GM18951 (cell line): ENCODE measurements around the gene FCSK.

Experiments used
- POLR2A ChIP-seq: IDR thresholded peaks from 4 replicates; pipeline ENCODE4 v1.6.1; 2011; ENCODE audit warnings: mild to moderate bottlenecking; ENCODE audit not compliant: insufficient read length, insufficient read depth; ENCODE audit errors: extremely low read depth
- in situ Hi-C: fragments of 300-500 bp; cut with MboI; formaldehyde crosslinking; loops from one replicate; pipeline ENCODE4 v1.12.0; 2022; ENCODE audit warnings: low sequenced_read_pairs, mixed read lengths, inconsistent platforms; ENCODE audit not compliant: unreplicated experiment

Gene FCSK

DNA sequence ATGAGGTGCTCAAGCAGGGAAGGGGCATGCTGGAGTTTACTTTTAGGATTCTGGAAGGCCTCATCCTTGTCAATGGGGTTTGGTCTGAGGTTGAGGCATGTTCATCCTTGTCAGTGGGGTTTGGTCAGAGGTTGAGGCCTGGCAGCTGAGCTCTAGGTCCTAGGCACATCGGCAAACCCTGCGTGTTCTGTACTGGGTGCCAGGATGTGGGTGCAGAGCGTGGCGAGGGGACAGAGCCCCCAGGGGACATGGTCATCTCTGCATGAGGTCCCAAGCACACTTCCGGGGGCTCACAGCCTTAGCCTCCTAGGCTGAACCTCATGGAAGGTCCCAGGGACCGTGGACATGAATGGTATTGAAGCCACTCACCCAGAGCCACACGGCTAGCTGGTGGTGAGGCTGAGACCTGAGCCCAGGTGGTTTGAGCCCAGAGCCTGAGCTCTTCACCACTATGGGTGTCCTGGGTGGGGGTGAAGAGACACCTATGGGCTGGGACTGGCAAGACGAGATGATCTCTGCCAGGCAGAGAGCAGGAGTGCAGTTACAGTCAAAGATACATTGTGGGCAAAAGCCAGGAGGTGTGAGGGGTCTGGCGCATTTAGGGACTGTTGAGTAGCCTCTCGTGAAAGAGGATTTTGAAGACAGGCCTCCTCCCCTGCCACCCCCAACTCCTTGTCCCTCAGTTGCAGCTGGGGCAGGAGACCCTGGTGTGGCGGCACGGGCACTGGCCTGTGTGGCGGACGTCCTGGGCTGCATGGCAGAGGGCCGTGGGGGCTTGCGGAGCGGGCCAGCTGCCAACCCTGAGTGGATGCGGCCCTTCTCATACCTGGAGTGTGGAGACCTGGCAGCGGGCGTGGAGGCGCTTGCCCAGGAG, 19.3 kb downstream of the FCSK start:
- in situ Hi-C loops: no loop called here
- TF ChIP-seq POLR2A: no peak

DNA sequence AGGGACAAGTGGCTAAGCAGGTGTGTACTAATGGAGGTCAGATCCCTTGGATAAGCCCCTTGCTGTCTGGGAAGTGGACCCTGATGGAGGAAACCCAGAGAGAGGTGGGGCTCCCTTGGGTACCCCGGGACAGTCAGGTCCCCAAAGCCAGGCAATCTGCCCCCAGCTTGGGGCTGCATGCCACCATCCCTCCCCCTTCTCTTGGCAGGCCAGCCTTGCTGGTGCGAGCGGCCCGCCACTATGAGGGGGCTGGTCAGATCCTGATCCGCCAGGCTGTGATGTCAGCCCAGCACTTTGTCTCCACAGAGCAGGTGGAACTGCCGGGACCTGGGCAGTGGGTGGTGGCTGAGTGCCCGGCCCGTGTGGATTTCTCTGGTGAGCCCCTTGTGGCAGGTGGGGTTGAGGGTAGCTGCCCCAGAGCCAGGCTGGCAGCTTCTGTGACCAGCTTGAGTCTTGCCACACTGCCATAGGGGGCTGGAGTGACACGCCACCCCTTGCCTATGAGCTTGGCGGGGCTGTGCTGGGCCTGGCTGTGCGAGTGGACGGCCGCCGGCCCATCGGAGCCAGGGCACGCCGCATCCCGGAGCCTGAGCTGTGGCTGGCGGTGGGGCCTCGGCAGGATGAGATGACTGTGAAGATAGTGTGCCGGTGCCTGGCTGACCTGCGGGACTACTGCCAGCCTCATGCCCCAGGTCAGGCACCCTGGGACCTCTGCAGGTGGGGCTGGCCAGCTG, 20.1 kb downstream of the FCSK start:
- TF ChIP-seq POLR2A: no peak
- in situ Hi-C loops: no loop called here

GRCh38 chr16:70475054-70475871, 20.9 kb downstream of the FCSK start:
- in situ Hi-C loops: no loop called here

GRCh38 chr16:70476272-70477020, 22.1 kb downstream of the FCSK start:
- in situ Hi-C loops: no loop called here

More at GRCh38 chr16:70475054-70475871, 20.9 kb downstream of the FCSK start:
- TF ChIP-seq POLR2A: no peak

GRCh38 chr16:70478169-70478568, 23.8 kb downstream of the FCSK start:
- in situ Hi-C loops: no loop called here
- no peak for TF ChIP-seq POLR2A

More at GRCh38 chr16:70476272-70477020, 22.1 kb downstream of the FCSK start:
- no peak for TF ChIP-seq POLR2A

DNA sequence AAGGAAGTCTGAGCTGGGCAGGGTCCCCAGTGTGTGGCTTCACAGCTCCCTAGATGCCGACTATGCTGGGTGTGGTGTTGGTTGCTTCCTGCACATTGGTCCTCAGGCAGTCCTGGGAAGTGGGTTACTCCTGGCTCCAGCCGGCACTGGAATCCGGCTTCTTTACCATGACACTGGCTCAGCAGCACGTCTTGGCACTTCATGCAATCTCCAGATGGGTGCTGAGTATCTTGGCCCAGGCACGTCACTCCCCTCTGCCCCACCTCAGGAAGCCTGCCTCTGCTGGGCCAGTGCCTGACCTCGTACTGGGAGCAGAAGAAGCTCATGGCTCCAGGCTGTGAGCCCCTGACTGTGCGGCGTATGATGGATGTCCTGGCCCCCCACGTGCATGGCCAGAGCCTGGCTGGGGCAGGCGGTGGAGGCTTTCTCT, 24.5 kb downstream of the FCSK start:
- in situ Hi-C loops: no loop called here
- TF ChIP-seq POLR2A: no peak

- TF ChIP-seq POLR2A: no peak
- in situ Hi-C loops: no loop called here
These were observed 26.0 kb downstream of the FCSK start for GRCh38 chr16:70480127-70481105.

- TF ChIP-seq POLR2A: no peak
- in situ Hi-C loops: no loop called here
These were observed 27.6 kb downstream of the FCSK start for GRCh38 chr16:70481929-70482536.

DNA sequence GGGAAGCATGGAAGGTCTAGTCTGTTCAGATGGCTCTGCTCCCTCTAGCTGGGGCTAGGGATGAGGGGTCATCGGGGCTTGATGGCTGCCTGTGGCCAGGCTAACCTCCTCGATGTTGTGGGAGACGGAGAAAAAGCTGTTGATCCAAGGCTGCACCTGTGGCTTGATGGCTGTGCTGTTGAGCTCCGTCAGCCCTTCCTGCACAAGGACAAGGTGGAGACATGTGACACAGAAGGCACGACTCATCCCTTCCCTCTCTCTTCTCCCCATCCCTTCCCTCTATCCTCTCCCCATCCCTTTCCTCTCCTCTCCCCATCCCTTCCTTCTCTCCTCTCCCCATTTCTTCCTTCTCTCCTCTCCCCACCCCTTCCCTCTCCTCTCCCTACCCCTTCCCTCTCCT, 28.2 kb downstream of the FCSK start:
- in situ Hi-C loops: no loop called here
- no peak for TF ChIP-seq POLR2A

DNA sequence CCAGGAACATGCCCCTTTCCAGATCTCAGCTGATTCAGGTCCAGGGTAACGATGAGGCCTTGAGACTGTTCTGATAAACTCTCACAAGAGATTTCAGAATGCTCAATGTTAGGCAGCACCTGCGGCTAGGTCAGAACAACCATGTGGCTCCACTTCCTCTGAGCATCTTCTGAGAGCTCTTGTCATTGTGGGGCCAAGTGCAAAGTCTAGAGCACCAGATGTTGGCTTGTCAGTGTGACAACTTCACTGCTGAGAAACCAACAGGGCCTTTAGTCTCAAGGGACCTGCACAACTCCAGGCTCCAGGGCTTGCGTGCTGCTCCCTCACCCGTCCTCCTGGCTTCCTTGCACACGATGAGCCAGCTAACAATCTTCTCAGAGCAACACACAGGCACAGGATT, 29.0 kb downstream of the FCSK start:
- in situ Hi-C loops: no loop called here
- peak; percentile 16 for TF ChIP-seq POLR2A

DNA sequence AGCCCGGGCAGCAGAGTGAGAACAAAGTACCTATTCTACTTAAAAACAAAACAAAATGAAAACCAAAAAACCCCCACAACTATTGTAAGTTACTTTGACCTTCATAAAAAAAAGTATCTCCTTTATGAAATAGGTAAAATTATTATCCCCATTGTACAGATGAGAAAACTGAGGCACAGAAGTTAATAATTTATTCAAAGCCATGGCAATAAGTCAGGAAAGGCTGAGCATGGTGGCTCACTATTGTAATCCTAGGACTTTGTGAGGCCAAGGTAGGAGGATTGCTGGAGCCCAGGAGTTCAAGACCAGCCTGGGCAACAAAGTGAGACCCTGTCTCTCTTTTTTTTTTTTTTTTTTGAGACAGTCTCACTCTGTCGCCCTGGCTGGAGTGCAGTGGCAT, 30.5 kb downstream of the FCSK start:
- no peak for TF ChIP-seq POLR2A
- in situ Hi-C loops: no loop called here
